Measurements from ENCODE around the gene ATG10.

- no peak for TF ChIP-seq CTCF (IDR thresholded peaks at IDR 0.05)
- TF ChIP-seq POLR2A (IDR thresholded peaks at IDR 0.05): no peak
These were observed 284.0 kb downstream of the ATG10 start for GRCh38 chr5:82255844-82256243.

All from uterus (tissue), 2 donors.